ENCODE results near the gene MYO7A.

- TF ChIP-seq POLR2A (IDR thresholded peaks at IDR 0.05; ENCODE audit: low read length) (no peak), GATA1 (IDR thresholded peaks at IDR 0.05; ENCODE audit: low read depth, low read length) (no peak)
Observed at GRCh38 chr11:77110836-77111235, 17.2 kb upstream of the MYO7A start.

All from erythroblast (primary cell).